IMR-90 (cell line): Measurements from ENCODE around the gene GJA4. TPM values are rescaled to one million over a fixed set of nuclear protein-coding genes. Genes with fewer than 3 reads are reported as not detected.

ENCODE experiments used
- ATAC-seq: fragments of 200-7000 bp; cut with Tn5 transposase; 2 replicates; pipeline ENCODE4 v1.9.1; 2020; ENCODE audit warnings: low read depth, mild to moderate bottlenecking, moderate library complexity
- BruUV-seq: library from RNA; stranded (reverse); fragments of 400-500 nt; replicated peaks from 2 replicates; lab custom pipeline; 2021; lab: Mats Ljungman, UMichigan
- CTCF ChIA-PET: fragments of 300-600 bp; formaldehyde crosslinking; extraction: SDS; loops from one replicate; lab custom pipeline; 2021; ENCODE audit warnings: antibody characterized with exemption; lab: Yijun Ruan, JAX
- POLR2A ChIA-PET: fragments of 300-600 bp; sonication (Branson Sonifier 250); formaldehyde crosslinking; loops from one replicate; lab custom pipeline; 2022; ENCODE audit warnings: antibody characterized with exemption; ENCODE audit not compliant: unreplicated experiment; lab: Charles Lee
- DNase-seq: peaks from one replicate; pipeline ENCODE4 v3.0.0; 2013
- H2AFZ ChIP-seq: replicated peaks from 2 replicates; pipeline ENCODE3; 2013; ENCODE audit warnings: low read length, mild to moderate bottlenecking; ENCODE audit not compliant: poor library complexity
- H2AK5ac ChIP-seq: 2 replicates; pipeline ENCODE4 v1.6.1; 2013; ENCODE audit warnings: low read depth, low read length, inconsistent platforms
- H2AK9ac ChIP-seq: replicated peaks from 2 replicates; pipeline ENCODE3; 2013; ENCODE audit warnings: mild to moderate bottlenecking, low read depth, low read length, moderate library complexity; ENCODE audit not compliant: poor library complexity
- H2BK120ac ChIP-seq: 2 replicates; pipeline ENCODE4 v1.6.1; 2013; ENCODE audit warnings: low read depth, low read length, inconsistent platforms
- H2BK15ac ChIP-seq: 3 replicates; pipeline ENCODE4 v1.6.1; 2013; ENCODE audit warnings: low read depth, low read length, inconsistent platforms
- H2BK20ac ChIP-seq: 2 replicates; pipeline ENCODE4 v1.6.1; 2013; ENCODE audit warnings: low read depth, mild to moderate bottlenecking, inconsistent platforms, low read length, moderate library complexity
- H2BK5ac ChIP-seq: 2 replicates; pipeline ENCODE4 v1.6.1; 2013; ENCODE audit warnings: mild to moderate bottlenecking, low read depth, low read length, inconsistent platforms; ENCODE audit not compliant: poor library complexity, severe bottlenecking
- H3K14ac ChIP-seq: replicated peaks from 2 replicates; pipeline ENCODE4 v1.6.1; 2013; ENCODE audit warnings: low read depth, low read length, inconsistent platforms
- H3K18ac ChIP-seq: 2 replicates; pipeline ENCODE4 v1.6.1; 2013; ENCODE audit warnings: low read depth, low read length, control low read depth
- H3K23ac ChIP-seq: 2 replicates; pipeline ENCODE4 v1.6.1; 2013; ENCODE audit warnings: low read depth, low read length, inconsistent platforms
- H3K27ac ChIP-seq: 2 replicates; pipeline ENCODE4 v1.5.1; 2013; ENCODE audit warnings: mild to moderate bottlenecking, control low read depth, low read length; ENCODE audit not compliant: insufficient read depth
- H3K27me3 ChIP-seq: 2 replicates; pipeline ENCODE4 v1.6.1; 2013; ENCODE audit warnings: low read length; ENCODE audit not compliant: control insufficient read depth, insufficient read depth
- H3K36me3 ChIP-seq: 2 replicates; pipeline ENCODE4 v1.6.1; 2013; ENCODE audit warnings: low read length, mixed read lengths; ENCODE audit not compliant: control insufficient read depth, insufficient read depth
- H3K4ac ChIP-seq: 2 replicates; pipeline ENCODE4 v1.6.1; 2013; ENCODE audit warnings: low read depth, low read length, inconsistent platforms
- H3K4me1 ChIP-seq: 2 replicates; pipeline ENCODE4 v1.6.1; 2013; ENCODE audit warnings: low read length, mixed read lengths; ENCODE audit not compliant: control insufficient read depth, insufficient read depth
- H3K4me2 ChIP-seq: 2 replicates; pipeline ENCODE4 v1.6.1; 2013; ENCODE audit warnings: low read depth, mild to moderate bottlenecking, control low read depth, low read length, moderate library complexity
- H3K4me3 ChIP-seq: 2 replicates; pipeline ENCODE4 v1.5.1; 2013; ENCODE audit warnings: low read depth, mild to moderate bottlenecking, control low read depth, low read length, moderate library complexity; ENCODE audit not compliant: insufficient read depth
- H3K56ac ChIP-seq: 2 replicates; pipeline ENCODE4 v1.6.1; 2013; ENCODE audit warnings: low read length, inconsistent platforms; ENCODE audit not compliant: insufficient read depth; ENCODE audit errors: extremely low read depth
- H3K79me1 ChIP-seq, 2 experiments: 2 replicates each; pipeline ENCODE4 v1.6.1; 2013; ENCODE audit warnings: low read length in 2 of 2, inconsistent platforms in 1 of 2, low read depth in 1 of 2
- H3K9ac ChIP-seq: 2 replicates; pipeline ENCODE4 v1.6.1; 2013; ENCODE audit warnings: low read depth, low read length, control low read depth
- H3K9me1 ChIP-seq: 2 replicates; pipeline ENCODE4 v1.6.1; 2013; ENCODE audit warnings: low read length, inconsistent platforms; ENCODE audit not compliant: insufficient read depth
- H3K9me3 ChIP-seq: 2 replicates; pipeline ENCODE4 v1.6.1; 2013; ENCODE audit warnings: low read length; ENCODE audit not compliant: control insufficient read depth, insufficient read depth
- H4K20me1 ChIP-seq: 2 replicates; pipeline ENCODE4 v1.6.1; 2013; ENCODE audit warnings: low read length, inconsistent platforms; ENCODE audit not compliant: insufficient read depth
- H4K5ac ChIP-seq: 2 replicates; pipeline ENCODE4 v1.6.1; 2013; ENCODE audit warnings: mild to moderate bottlenecking, low read depth, low read length, control low read depth
- H4K8ac ChIP-seq, 2 experiments: 2 replicates each; pipeline ENCODE4 v1.6.1; 2013; ENCODE audit warnings: low read depth in 2 of 2, low read length in 2 of 2, control low read depth in 1 of 2, inconsistent platforms in 1 of 2
- H4K91ac ChIP-seq: 2 replicates; pipeline ENCODE4 v1.6.1; 2013; ENCODE audit warnings: low read depth, low read length, inconsistent platforms; ENCODE audit not compliant: insufficient read depth
- BHLHE40 ChIP-seq: fragments of 150-350 bp; IDR thresholded peaks from 2 replicates; pipeline ENCODE4 v1.6.1; 2016; ENCODE audit warnings: mild to moderate bottlenecking, low read depth, low read length
- CEBPB ChIP-seq: IDR thresholded peaks from 2 replicates; pipeline ENCODE4 v1.6.1; 2012; ENCODE audit warnings: low read depth, low read length, improper control_type of control experiment
- CHD1 ChIP-seq: IDR thresholded peaks from 2 replicates; pipeline ENCODE4 v1.6.1; 2012; ENCODE audit warnings: low read depth, low read length, improper control_type of control experiment
- FOS ChIP-seq: fragments of 150-350 bp; IDR thresholded peaks from 2 replicates; pipeline ENCODE4 v1.6.1; 2016; ENCODE audit warnings: low read depth, low read length
- MAFK ChIP-seq: IDR thresholded peaks from 2 replicates; pipeline ENCODE4 v1.6.1; 2012; ENCODE audit warnings: low read depth, low read length, improper control_type of control experiment
- MAZ ChIP-seq: IDR thresholded peaks from 2 replicates; pipeline ENCODE4 v1.6.1; 2012; ENCODE audit warnings: low read depth, mild to moderate bottlenecking, low read length, improper control_type of control experiment, moderate library complexity, borderline replicate concordance
- MXI1 ChIP-seq: IDR thresholded peaks from 2 replicates; pipeline ENCODE4 v1.6.1; 2012; ENCODE audit warnings: low read depth, mild to moderate bottlenecking, low read length, moderate library complexity, borderline replicate concordance
- NFE2L2 ChIP-seq: fragments of 150-350 bp; IDR thresholded peaks from 2 replicates; pipeline ENCODE4 v1.6.1; 2016; ENCODE audit warnings: low read depth, mild to moderate bottlenecking, low read length
- POLR2A ChIP-seq: IDR thresholded peaks from 2 replicates; pipeline ENCODE4 v1.6.1; 2012; ENCODE audit warnings: mild to moderate bottlenecking, low read depth, low read length
- RAD21 ChIP-seq: IDR thresholded peaks from 2 replicates; pipeline ENCODE4 v1.6.1; 2012; ENCODE audit warnings: low read length, improper control_type of control experiment
- RCOR1 ChIP-seq: IDR thresholded peaks from 2 replicates; pipeline ENCODE4 v1.6.1; 2012; ENCODE audit warnings: mild to moderate bottlenecking, low read length, improper control_type of control experiment; ENCODE audit not compliant: insufficient replicate concordance
- RFX5 ChIP-seq: IDR thresholded peaks from 2 replicates; pipeline ENCODE4 v1.8.0; 2012; ENCODE audit warnings: low read depth, mild to moderate bottlenecking, low read length, moderate library complexity
- SMC3 ChIP-seq: fragments of 150-350 bp; IDR thresholded peaks from 2 replicates; pipeline ENCODE4 v1.6.1; 2016; ENCODE audit warnings: low read depth, mild to moderate bottlenecking, antibody characterized with exemption, low read length, moderate library complexity
- WGBS, 2 experiments: methylation state at CpG; one replicate each; pipeline versions ENCODE4 v1.1.5 to v1.1.7; 2013; ENCODE audit warnings: missing lambda C conversion rate in 2 of 2; ENCODE audit not compliant: insufficient read length in 1 of 2; ENCODE audit errors: extremely low coverage in 2 of 2; 5-methylcytosine and 5-hydroxymethylcytosine counted together
- dilution Hi-C: fragments of 300-500 bp; cut with HindIII; formaldehyde crosslinking; loops from one replicate; pipeline ENCODE4 v1.14.3; 2018; ENCODE audit warnings: low sequenced_read_pairs; ENCODE audit not compliant: unreplicated experiment
- in situ Hi-C: fragments of 300-500 bp; cut with MboI; formaldehyde crosslinking; loops from 3 replicates; pipeline ENCODE4 v1.14.3; 2019; ENCODE audit warnings: low sequenced_read_pairs, inconsistent platforms, mixed read lengths
- intact Hi-C: fragments of 100-400 bp; cut with micrococcal nuclease; formaldehyde crosslinking; loops from 2 replicates; pipeline ENCODE4 v1.10.0; 2022
- polyA plus RNA-seq, 3 experiments: library from polyadenylated mRNA; depleted of rRNA; stranded (reverse); fragments of >200 nt; gene quantifications; 2 replicates each; pipeline ENCODE4 v1.2.3, GENCODE V29; 2012; ENCODE audit warnings: low replicate concordance in 1 of 3
- total RNA-seq: library from RNA; depleted of rRNA; stranded (reverse); fragments of >200 nt; gene quantifications from 2 replicates; pipeline ENCODE4 v1.2.3, GENCODE V29; 2012
- TF ChIP-seq, protein P1 (sequence below): fragments of 150-350 bp; IDR thresholded peaks from 2 replicates; pipeline ENCODE4 v1.6.1; 2017; ENCODE audit warnings: mild to moderate bottlenecking, antibody characterized with exemption, low read length, low read depth
- TF ChIP-seq, protein P2 (sequence below): conservative IDR thresholded peaks from 2 replicates; pipeline ENCODE4 v1.5.1; 2012; ENCODE audit warnings: mild to moderate bottlenecking, low read depth, low read length, improper control_type of control experiment
- TF ChIP-seq, protein P3 (sequence below): fragments of 150-350 bp; IDR thresholded peaks from 2 replicates; pipeline ENCODE4 v1.6.1; 2016; ENCODE audit warnings: low read depth, mild to moderate bottlenecking, low read length, moderate library complexity, borderline replicate concordance

Gene GJA4
- total and polyA plus RNA-seq, 2 of the 4 experiments (the other 2 are of a cell fraction), result not detected

DNA sequence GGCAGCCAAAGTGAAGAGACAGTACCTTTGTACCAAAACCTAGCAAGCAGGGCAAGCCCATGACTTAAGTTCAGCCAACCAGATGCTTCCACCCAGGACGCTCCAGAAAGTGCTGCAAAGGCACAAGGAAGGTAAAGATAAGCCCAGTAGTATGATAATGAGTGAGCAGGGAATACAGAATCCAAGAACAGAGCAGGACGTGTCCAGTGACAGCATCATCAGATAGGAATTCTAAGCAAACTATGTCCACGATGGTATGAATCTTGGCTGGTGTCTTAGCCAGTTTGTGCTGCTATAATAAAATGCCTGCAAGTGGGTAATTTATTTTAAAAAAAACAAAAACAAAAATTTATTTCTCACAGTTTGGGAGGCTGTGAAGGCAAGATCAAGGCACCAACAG, 13.6 kb downstream of the GJA4 start:
- Histone ChIP-seq H3K9me1 (no peaks in the 10 kb centered on the region), H2AK5ac (no peak overlapping the region), H4K5ac (no peak overlapping the region), H3K9ac (no peak overlapping the region), H2AFZ (peak overlapping the region; percentile 64), H3K4ac (no peak overlapping the region), H3K27me3 (no peaks in the 10 kb centered on the region), H3K4me2 (0 out of 2 replicates have a peak overlapping the region, but pooled peaks have one; percentile 28), H2AK9ac (no peak overlapping the region), H3K4me1 (peaks cover 2% of the 10 kb centered on the region), H3K14ac (no peak overlapping the region), H3K36me3 (no peaks in the 10 kb centered on the region), H3K27ac (no peak overlapping the region), H3K4me3 (no peak overlapping the region), H3K79me1 (no peaks in the 10 kb centered on the region), H2BK20ac (no peak overlapping the region), H2BK120ac (no peak overlapping the region), H2BK15ac (no peak overlapping the region), H3K9me3 (no peaks in the 10 kb centered on the region), H3K18ac (no peak overlapping the region), H3K23ac (no peak overlapping the region), H2BK5ac (no peak overlapping the region), H3K56ac (no peak overlapping the region), H4K8ac (no peak overlapping the region), H4K91ac (no peak overlapping the region), H4K20me1 (no peaks in the 10 kb centered on the region)
- no TSS peak for BruUV-seq
- DNase-seq (peak; percentile 50), ATAC-seq (peak; percentile 97)
- CTCF ChIA-PET, result no interaction called here
- intact Hi-C loops (no loop called here), dilution Hi-C loops (no loop called here), in situ Hi-C loops (no loop called here)
- TF ChIP-seq POLR2A (no peak), SMC3 (no peak), CEBPB (no peak), RFX5 (no peak), MXI1 (no peak), RAD21 (no peak), RCOR1 (no peak), CHD1 (no peak), NFE2L2 (no peak), FOS (no peak), BHLHE40 (no peak), MAZ (no peak), MAFK (no peak)
- TF ChIP-seq, protein P1, sequence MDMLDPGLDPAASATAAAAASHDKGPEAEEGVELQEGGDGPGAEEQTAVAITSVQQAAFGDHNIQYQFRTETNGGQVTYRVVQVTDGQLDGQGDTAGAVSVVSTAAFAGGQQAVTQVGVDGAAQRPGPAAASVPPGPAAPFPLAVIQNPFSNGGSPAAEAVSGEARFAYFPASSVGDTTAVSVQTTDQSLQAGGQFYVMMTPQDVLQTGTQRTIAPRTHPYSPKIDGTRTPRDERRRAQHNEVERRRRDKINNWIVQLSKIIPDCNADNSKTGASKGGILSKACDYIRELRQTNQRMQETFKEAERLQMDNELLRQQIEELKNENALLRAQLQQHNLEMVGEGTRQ, result no peak
- TF ChIP-seq, protein P2, sequence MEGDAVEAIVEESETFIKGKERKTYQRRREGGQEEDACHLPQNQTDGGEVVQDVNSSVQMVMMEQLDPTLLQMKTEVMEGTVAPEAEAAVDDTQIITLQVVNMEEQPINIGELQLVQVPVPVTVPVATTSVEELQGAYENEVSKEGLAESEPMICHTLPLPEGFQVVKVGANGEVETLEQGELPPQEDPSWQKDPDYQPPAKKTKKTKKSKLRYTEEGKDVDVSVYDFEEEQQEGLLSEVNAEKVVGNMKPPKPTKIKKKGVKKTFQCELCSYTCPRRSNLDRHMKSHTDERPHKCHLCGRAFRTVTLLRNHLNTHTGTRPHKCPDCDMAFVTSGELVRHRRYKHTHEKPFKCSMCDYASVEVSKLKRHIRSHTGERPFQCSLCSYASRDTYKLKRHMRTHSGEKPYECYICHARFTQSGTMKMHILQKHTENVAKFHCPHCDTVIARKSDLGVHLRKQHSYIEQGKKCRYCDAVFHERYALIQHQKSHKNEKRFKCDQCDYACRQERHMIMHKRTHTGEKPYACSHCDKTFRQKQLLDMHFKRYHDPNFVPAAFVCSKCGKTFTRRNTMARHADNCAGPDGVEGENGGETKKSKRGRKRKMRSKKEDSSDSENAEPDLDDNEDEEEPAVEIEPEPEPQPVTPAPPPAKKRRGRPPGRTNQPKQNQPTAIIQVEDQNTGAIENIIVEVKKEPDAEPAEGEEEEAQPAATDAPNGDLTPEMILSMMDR, result no peak
- TF ChIP-seq, protein P3, sequence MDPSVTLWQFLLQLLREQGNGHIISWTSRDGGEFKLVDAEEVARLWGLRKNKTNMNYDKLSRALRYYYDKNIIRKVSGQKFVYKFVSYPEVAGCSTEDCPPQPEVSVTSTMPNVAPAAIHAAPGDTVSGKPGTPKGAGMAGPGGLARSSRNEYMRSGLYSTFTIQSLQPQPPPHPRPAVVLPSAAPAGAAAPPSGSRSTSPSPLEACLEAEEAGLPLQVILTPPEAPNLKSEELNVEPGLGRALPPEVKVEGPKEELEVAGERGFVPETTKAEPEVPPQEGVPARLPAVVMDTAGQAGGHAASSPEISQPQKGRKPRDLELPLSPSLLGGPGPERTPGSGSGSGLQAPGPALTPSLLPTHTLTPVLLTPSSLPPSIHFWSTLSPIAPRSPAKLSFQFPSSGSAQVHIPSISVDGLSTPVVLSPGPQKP, result no peak
- POLR2A ChIA-PET, result no interaction called here
- WGBS, 2 experiments, result 10% methylated on average over 2 of the region's 3 CpGs; no CpG with 5 or more reads in 1 of the 2 experiments
